ENCODE results near the gene POC1A.

Gene POC1A

DNA sequence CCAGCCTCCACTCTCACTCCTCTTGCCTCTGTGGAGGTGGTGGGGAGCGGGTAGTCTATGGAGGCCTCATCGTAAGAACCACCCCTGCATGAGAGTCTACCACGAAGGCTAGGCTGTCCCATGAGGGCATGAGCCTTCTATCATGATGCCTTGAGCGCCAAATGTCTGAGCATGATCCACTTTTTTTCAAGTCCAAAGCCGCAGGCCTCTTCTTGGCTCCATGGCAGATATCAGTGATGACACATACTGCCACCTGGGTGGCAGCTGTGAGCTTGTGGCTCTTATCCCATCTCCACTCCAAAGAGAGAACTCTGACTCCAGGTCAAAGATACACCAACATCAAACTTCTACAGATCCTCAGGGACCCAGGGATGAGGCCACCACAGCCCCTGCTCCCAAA, 13.5 kb downstream of the POC1A start:
- TF ChIP-seq, protein P1, sequence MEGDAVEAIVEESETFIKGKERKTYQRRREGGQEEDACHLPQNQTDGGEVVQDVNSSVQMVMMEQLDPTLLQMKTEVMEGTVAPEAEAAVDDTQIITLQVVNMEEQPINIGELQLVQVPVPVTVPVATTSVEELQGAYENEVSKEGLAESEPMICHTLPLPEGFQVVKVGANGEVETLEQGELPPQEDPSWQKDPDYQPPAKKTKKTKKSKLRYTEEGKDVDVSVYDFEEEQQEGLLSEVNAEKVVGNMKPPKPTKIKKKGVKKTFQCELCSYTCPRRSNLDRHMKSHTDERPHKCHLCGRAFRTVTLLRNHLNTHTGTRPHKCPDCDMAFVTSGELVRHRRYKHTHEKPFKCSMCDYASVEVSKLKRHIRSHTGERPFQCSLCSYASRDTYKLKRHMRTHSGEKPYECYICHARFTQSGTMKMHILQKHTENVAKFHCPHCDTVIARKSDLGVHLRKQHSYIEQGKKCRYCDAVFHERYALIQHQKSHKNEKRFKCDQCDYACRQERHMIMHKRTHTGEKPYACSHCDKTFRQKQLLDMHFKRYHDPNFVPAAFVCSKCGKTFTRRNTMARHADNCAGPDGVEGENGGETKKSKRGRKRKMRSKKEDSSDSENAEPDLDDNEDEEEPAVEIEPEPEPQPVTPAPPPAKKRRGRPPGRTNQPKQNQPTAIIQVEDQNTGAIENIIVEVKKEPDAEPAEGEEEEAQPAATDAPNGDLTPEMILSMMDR (conservative IDR thresholded peaks at IDR 0.05; ENCODE audit: low read depth, low read length), result no peak
- no peak for DNase-seq (ENCODE audit: low read depth)
- no peak overlapping the region for H3K4me3 ChIP-seq (ENCODE audit: low read length)

DNA sequence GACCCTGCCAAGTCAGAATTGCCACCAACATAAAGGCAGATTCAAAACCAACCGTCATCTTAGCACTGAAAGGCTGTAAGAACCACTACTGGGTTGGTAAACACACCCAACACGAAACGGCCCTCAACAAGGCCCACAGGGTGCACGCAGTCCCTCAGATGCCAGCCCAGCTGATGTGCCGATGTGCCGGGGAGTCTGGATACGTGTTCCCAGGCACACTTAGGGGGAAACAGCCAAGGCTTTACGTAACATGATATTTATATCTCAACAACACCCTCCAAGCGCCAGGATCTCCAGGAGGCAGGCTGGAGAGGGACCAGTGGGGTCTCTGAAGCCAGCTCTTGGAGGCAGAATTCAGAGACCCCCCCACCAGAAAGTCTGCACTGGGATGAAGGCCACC, 14.2 kb downstream of the POC1A start:
- H3K4me3 ChIP-seq (ENCODE audit: low read length), result no peak overlapping the region
- DNase-seq (ENCODE audit: low read depth), result no peak
- TF ChIP-seq, protein P1 (conservative IDR thresholded peaks at IDR 0.05; ENCODE audit: low read depth, low read length), result no peak

DNA sequence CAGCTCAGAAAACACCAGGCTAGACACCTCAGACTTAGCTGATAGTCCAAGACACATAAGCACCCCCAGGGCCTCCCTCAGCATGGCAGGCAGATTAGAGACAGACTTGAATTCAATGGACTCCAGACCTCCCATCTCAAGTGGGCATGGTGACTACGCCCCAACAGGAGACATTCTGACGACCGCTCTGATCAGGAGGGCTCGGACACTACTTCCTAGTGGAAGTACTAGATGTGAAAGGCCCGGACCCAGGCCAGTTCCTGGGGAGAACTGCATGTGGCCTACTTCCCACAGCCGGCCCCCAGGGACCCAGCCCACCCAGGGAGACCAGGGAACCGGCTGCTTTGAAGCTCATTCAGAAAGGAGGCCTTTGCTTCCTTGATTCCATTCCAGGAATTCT, 16.9 kb downstream of the POC1A start:
- no peak for DNase-seq (ENCODE audit: low read depth)
- H3K4me3 ChIP-seq (ENCODE audit: low read length), result no peak overlapping the region
- TF ChIP-seq, protein P1 (conservative IDR thresholded peaks at IDR 0.05; ENCODE audit: low read depth, low read length), result no peak

DNA sequence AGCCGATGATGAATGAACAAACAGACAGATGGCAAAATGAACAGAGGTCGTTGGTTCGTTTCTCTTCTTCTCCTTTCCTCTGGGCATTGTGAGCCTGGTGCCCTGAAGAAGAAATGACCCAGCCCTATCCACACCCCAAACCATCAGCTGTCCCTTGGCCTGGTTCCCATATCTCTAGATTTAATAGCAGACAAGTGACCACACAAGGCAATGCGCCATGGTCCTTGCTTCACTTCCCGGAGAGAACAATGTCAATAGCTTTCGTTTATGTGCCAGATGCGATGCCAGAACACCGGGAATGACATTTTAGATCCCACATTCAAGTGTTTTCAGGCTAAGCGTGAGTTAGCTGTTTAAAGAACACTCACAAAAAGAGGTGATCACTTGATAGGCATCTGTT, 17.7 kb downstream of the POC1A start:
- no peak overlapping the region for H3K4me3 ChIP-seq (ENCODE audit: low read length)
- TF ChIP-seq, protein P1 (conservative IDR thresholded peaks at IDR 0.05; ENCODE audit: low read depth, low read length), result no peak
- no peak for DNase-seq (ENCODE audit: low read depth)

DNA sequence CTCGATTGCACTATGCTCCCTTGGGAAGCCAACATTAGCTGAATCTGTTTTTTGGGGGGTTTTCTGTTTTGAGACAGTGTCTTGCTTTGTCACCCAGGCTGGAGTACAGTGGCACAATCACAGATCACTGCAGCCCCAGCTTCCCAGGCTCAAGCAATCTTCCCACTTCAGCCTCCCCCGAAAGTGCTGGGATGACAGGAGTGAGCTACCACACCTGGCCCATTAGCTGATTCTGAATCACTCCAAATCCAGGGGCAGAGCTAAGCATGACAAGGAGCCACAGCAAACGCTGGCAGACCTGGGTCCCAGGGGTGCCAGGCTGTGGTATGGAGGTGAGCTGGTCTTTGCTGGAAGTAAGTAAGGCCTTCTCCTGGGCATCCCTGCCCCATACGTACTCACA, 18.9 kb downstream of the POC1A start:
- no peak for DNase-seq (ENCODE audit: low read depth)
- TF ChIP-seq, protein P1 (conservative IDR thresholded peaks at IDR 0.05; ENCODE audit: low read depth, low read length), result no peak
- no peak overlapping the region for H3K4me3 ChIP-seq (ENCODE audit: low read length)

DNA sequence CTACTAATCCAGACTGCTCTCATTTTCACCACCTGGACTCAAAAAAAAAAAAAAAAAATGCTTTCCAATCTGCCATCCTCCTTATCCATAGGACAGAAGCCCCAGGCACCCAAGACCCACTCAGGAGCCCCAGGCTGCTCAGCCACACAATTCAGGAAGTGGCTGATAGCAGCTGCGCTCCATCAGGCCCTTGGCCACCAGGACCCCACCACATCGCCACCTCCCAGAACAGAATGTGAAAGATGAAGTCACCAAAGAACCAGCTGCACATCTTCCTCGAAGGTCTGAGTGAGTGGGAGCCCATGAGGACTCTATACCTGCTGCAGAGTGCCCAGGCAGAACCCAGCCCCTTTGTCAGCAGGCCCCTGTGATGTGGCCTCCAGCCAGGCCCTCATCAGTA, 19.5 kb downstream of the POC1A start:
- DNase-seq (ENCODE audit: low read depth), result no peak
- TF ChIP-seq, protein P1 (conservative IDR thresholded peaks at IDR 0.05; ENCODE audit: low read depth, low read length), result no peak

DNA sequence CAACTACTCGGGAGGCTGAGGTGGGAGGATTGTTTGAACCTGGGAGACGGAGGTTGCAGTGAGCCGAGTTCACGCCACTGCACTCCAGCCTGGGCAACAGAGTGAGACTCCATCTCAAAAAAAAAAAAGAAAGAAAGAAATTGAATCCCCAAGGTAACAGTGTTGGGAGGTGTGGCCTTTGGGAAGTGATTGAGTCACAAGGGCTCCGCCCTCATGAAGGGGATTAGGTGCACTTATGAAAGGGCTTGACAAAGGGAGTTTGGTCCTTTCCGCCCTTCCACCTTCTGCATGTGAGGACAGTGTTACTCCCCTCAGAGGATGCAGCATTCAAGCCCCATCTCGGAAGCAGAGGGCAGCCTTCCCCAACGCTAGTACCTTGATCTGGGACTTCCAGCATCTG, 21.3 kb downstream of the POC1A start:
- TF ChIP-seq, protein P1 (conservative IDR thresholded peaks at IDR 0.05; ENCODE audit: low read depth, low read length), result no peak

More for the DNA sequence above, 19.5 kb downstream of the POC1A start:
- H3K4me3 ChIP-seq (ENCODE audit: low read length), result no peak overlapping the region

More for the DNA sequence above, 21.3 kb downstream of the POC1A start:
- no peak overlapping the region for H3K4me3 ChIP-seq (ENCODE audit: low read length)
- DNase-seq (ENCODE audit: low read depth), result no peak
